ENCODE data around the gene CFAP77. TPM values are rescaled to one million over a fixed set of nuclear protein-coding genes. Genes with fewer than 3 reads are reported as not detected.

CFAP77 gene
- total and polyA plus RNA-seq, 10 of the 15 experiments (the other 5 are each of a cell fraction or from before 2014, with no cell fraction given): 0.33 TPM; not detected in 9

DNA sequence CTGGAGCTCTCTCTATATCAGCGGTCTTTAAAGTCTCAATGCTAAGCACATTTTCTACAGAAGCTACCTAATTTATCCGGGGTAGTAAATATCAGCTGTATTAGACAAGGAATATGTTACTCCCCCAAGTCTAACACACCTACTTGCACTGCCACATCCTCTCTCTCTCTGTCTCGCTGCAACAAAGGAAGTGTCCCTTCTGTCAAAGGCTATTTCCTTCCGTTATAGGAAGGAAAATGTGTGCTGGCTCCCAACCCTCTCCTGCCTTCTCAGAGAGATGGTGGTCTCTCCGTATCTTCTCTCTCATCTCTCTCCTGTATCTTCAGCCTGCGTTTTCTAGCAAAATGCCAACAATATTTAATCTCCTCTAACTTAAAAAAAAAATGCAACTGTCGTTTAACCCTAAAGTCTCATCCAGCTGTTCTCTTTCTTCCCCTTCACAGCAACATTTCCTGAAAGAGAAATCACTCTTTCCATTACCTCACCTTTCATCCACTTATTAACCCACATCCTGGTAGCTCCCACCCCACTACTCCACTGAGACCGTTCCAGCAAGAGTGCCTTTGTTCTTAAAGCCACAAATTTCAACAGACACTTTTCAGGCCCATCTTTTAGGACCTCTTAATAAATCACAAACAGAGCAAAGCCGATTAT is 5.7 kb upstream of the CFAP77 start:
- in situ Hi-C loops (cut with MboI): no loop called here
- intact Hi-C loops (cut with micrococcal nuclease; ENCODE audit: unreplicated experiment): no loop called here
- DNase-seq (ENCODE audit: low read depth, low spot score) (no peak), ATAC-seq (peak; percentile 50), FAIRE-seq (no peak)
- TSS peak; percentile 16 for BruUV-seq (replicated peaks)
- Histone ChIP-seq H3K4me3 (peak overlapping the region; percentile 68), H4K20me1 (ENCODE audit: control insufficient read depth, insufficient read depth) (no peaks in the 10 kb centered on the region), H3K9ac (ENCODE audit: control insufficient read depth, insufficient read depth, low read length) (peak overlapping the region; percentile 25), H3K4me2 (ENCODE audit: control insufficient read depth, insufficient read depth) (peak overlapping the region; percentile 72), H3K79me2 (ENCODE audit: control insufficient read depth, insufficient read depth, low read length) (peaks cover 31% of the 10 kb centered on the region), H3K9me3 (replicated peaks; ENCODE audit: control insufficient read depth, insufficient read depth, low read length) (no peaks in the 10 kb centered on the region), H3K4me1 (ENCODE audit: control insufficient read depth, insufficient read depth, low read length) (peaks cover 8% of the 10 kb centered on the region), H3K27me3 (replicated peaks in 1 of 2; ENCODE audit: control insufficient read depth in 2 of 2, insufficient read depth in 2 of 2, low read length in 1 of 2) (0 out of 4 replicates have a peak, but pooled peaks cover 0 to under 1% of the 10 kb centered on the region in 2 experiments), H2AFZ (ENCODE audit: control insufficient read depth, low read depth, low read length) (no peak overlapping the region), H3K36me3 (ENCODE audit: control insufficient read depth in 2 of 2, insufficient read depth in 2 of 2, low read length in 1 of 2) (peaks cover 9 to 14% of the 10 kb centered on the region in 2 experiments), H3K27ac (ENCODE audit: control insufficient read depth, insufficient read depth) (peak overlapping the region; percentile 13; the same call in 1 of the 2 replicates)
- ChIA-PET CTCF (interaction anchor here (0.7 to 0.9 kb wide), 3 partner anchors 118 to 161 kb away, joined by 3 to 4 read pairs (median 3); no protein-coding TSS in a partner anchor), POLR2A (interaction anchor here (0.6 to 1.4 kb wide), 4 partner anchors 9 to 54 kb away, joined by 3 to 5 read pairs (median 3); no protein-coding TSS in a partner anchor), RAD21 (ENCODE audit: unreplicated experiment) (interaction anchor here (0.8 to 2.3 kb wide), 3 partner anchors 22 to 157 kb away, joined by 5 read pairs; no protein-coding TSS in a partner anchor), SMC1A (ENCODE audit: uncharacterized antibody, unreplicated experiment) (interaction anchor here (0.9 to 1.7 kb wide), 5 partner anchors 20 to 55 kb away, joined by 3 to 5 read pairs (median 3); no protein-coding TSS in a partner anchor)
- WGBS (ENCODE audit: insufficient coverage, insufficient replicate concordance, low lambda C conversion rate, missing lambda C conversion rate): 30% methylated on average over 9 of the region's 9 CpGs
- TF ChIP-seq ZNF274 (IDR thresholded peaks at IDR 0.05; ENCODE audit: insufficient read depth, insufficient read length) (no peak), NFIC (IDR thresholded peaks at IDR 0.05; ENCODE audit: low read depth, low read length) (peak; percentile 65; the same call in 1 of the 2 replicates), NR2C1 (IDR thresholded peaks at IDR 0.05) (no peak), PAX8 (IDR thresholded peaks at IDR 0.05) (no peak), YBX1 (IDR thresholded peaks at IDR 0.05) (no peak), EP300 (IDR thresholded peaks at IDR 0.05; ENCODE audit: borderline replicate concordance in 1 of 2, control insufficient read depth in 1 of 2, low read depth in 2 of 2, low read length in 2 of 2) (no peak), E2F8 (IDR thresholded peaks at IDR 0.05; ENCODE audit: low read depth, partially characterized antibody) (no peak), IRF4 (IDR thresholded peaks at IDR 0.05; ENCODE audit: low read depth, low read length) (no peak), RAD21 (IDR thresholded peaks at IDR 0.05; ENCODE audit: insufficient read depth, low read depth, low read length) (no peak), EGR1 (IDR thresholded peaks at IDR 0.05; ENCODE audit: borderline replicate concordance in 1 of 2, low read depth in 2 of 2, low read length in 2 of 2) (peak in 1 of 2 experiments; percentile 67; a peak in 2 of 3 replicates), ZNF217 (IDR thresholded peaks at IDR 0.05) (no peak), MLLT1 (IDR thresholded peaks at IDR 0.05) (no peak)
- TF ChIP-seq, protein P1, sequence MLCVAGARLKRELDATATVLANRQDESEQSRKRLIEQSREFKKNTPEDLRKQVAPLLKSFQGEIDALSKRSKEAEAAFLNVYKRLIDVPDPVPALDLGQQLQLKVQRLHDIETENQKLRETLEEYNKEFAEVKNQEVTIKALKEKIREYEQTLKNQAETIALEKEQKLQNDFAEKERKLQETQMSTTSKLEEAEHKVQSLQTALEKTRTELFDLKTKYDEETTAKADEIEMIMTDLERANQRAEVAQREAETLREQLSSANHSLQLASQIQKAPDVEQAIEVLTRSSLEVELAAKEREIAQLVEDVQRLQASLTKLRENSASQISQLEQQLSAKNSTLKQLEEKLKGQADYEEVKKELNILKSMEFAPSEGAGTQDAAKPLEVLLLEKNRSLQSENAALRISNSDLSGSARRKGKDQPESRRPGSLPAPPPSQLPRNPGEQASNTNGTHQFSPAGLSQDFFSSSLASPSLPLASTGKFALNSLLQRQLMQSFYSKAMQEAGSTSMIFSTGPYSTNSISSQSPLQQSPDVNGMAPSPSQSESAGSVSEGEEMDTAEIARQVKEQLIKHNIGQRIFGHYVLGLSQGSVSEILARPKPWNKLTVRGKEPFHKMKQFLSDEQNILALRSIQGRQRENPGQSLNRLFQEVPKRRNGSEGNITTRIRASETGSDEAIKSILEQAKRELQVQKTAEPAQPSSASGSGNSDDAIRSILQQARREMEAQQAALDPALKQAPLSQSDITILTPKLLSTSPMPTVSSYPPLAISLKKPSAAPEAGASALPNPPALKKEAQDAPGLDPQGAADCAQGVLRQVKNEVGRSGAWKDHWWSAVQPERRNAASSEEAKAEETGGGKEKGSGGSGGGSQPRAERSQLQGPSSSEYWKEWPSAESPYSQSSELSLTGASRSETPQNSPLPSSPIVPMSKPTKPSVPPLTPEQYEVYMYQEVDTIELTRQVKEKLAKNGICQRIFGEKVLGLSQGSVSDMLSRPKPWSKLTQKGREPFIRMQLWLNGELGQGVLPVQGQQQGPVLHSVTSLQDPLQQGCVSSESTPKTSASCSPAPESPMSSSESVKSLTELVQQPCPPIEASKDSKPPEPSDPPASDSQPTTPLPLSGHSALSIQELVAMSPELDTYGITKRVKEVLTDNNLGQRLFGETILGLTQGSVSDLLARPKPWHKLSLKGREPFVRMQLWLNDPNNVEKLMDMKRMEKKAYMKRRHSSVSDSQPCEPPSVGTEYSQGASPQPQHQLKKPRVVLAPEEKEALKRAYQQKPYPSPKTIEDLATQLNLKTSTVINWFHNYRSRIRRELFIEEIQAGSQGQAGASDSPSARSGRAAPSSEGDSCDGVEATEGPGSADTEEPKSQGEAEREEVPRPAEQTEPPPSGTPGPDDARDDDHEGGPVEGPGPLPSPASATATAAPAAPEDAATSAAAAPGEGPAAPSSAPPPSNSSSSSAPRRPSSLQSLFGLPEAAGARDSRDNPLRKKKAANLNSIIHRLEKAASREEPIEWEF (IDR thresholded peaks at IDR 0.05; ENCODE audit: insufficient replicate concordance, low read depth, low read length): no peak
